GM06990 (cell line): ENCODE data around the gene KCNJ14.
A peak's percentile ranks its signal among the peaks of the same experiment; 100 is the strongest.

Experiments
- DNase-seq: peaks from one replicate; pipeline ENCODE4 v3.0.0-alpha.2; 2011; ENCODE audit not compliant: insufficient read length; ENCODE audit errors: extremely low read depth
- H3K27me3 ChIP-seq: replicated peaks from 2 replicates; pipeline ENCODE4 v1.6.0; 2011; ENCODE audit warnings: low read length; ENCODE audit not compliant: control insufficient read depth, insufficient read depth
- H3K36me3 ChIP-seq: 2 replicates; pipeline ENCODE4 v1.5.1; 2011; ENCODE audit warnings: low read length; ENCODE audit not compliant: control insufficient read depth, insufficient read depth
- H3K4me3 ChIP-seq: replicated peaks from 2 replicates; pipeline ENCODE4 v1.5.1; 2011; ENCODE audit warnings: low read depth, mild to moderate bottlenecking, control low read depth, low read length
- TF ChIP-seq, protein P1 (sequence below): IDR thresholded peaks from 2 replicates; pipeline ENCODE4 v1.5.1; 2011; ENCODE audit warnings: low read length, control low read depth, mild to moderate bottlenecking, inconsistent platforms; ENCODE audit not compliant: insufficient read depth, poor library complexity, severe bottlenecking

Gene KCNJ14

GRCh38 chr19:48455171-48455907 lies at the start of gene KCNJ14:
Gene KCNJ14 (plus strand): TSS chr19:48455574. CDS start chr19:48461725, 6,151 bp downstream.
- TF ChIP-seq, protein P1, sequence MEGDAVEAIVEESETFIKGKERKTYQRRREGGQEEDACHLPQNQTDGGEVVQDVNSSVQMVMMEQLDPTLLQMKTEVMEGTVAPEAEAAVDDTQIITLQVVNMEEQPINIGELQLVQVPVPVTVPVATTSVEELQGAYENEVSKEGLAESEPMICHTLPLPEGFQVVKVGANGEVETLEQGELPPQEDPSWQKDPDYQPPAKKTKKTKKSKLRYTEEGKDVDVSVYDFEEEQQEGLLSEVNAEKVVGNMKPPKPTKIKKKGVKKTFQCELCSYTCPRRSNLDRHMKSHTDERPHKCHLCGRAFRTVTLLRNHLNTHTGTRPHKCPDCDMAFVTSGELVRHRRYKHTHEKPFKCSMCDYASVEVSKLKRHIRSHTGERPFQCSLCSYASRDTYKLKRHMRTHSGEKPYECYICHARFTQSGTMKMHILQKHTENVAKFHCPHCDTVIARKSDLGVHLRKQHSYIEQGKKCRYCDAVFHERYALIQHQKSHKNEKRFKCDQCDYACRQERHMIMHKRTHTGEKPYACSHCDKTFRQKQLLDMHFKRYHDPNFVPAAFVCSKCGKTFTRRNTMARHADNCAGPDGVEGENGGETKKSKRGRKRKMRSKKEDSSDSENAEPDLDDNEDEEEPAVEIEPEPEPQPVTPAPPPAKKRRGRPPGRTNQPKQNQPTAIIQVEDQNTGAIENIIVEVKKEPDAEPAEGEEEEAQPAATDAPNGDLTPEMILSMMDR: no peak

GRCh38 chr19:48405850-48406249 lies 49.5 kb upstream of the KCNJ14 start:
- no peak for DNase-seq

More at GRCh38 chr19:48455171-48455907, at the start of gene KCNJ14:
- no peak for DNase-seq
- Histone ChIP-seq H3K4me3 (no peak within 1 kb of the TSS), H3K36me3 (peaks cover 26% of the 10 kb centered on the region), H3K27me3 (no peaks in the 10 kb centered on the region)

GRCh38 chr19:48413879-48414587 lies 41.3 kb upstream of the KCNJ14 start:
- TF ChIP-seq, protein P1: no peak
- Histone ChIP-seq H3K27me3 (no peaks in the 10 kb centered on the region), H3K36me3 (no peaks in the 10 kb centered on the region), H3K4me3 (no peak overlapping the region)
- no peak for DNase-seq

More at GRCh38 chr19:48405850-48406249, 49.5 kb upstream of the KCNJ14 start:
- no peaks in the 10 kb centered on the region for H3K27me3 ChIP-seq
- TF ChIP-seq, protein P1: no peak
- H3K36me3 ChIP-seq: no peaks in the 10 kb centered on the region
- H3K4me3 ChIP-seq: no peak overlapping the region

GRCh38 chr19:48415395-48415794 lies 40.0 kb upstream of the KCNJ14 start:
- TF ChIP-seq, protein P1: no peak
- H3K36me3 ChIP-seq: no peaks in the 10 kb centered on the region
- DNase-seq: peak; percentile 72
- H3K27me3 ChIP-seq: no peaks in the 10 kb centered on the region
- no peak overlapping the region for H3K4me3 ChIP-seq

DNA sequence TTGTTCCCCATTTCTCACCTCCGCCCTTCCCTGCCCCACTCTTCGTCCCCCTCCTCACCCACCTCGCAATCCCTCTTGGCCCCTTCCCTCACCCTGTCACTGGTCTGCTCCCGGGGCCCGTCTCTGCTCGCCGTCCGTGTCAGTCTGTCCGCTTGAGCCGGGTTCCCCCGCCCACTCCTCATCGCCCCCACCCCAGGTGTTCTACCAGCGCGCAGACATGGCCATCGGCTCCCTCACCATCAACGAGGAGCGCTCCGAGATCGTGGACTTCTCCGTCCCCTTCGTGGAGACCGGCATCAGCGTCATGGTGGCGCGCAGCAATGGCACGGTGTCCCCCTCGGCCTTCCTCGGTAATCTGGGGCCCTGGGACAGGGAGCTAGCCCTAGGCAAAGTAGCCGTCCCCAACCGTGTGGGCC lies 39.6 kb upstream of the KCNJ14 start:
- Histone ChIP-seq H3K27me3 (no peaks in the 10 kb centered on the region), H3K36me3 (no peaks in the 10 kb centered on the region), H3K4me3 (no peak overlapping the region)
- DNase-seq: no peak
- TF ChIP-seq, protein P1: no peak
